Measurements from ENCODE around the gene PDCD4. TPM values are rescaled to one million over a fixed set of nuclear protein-coding genes. Genes with fewer than 3 reads are reported as not detected.

PDCD4 gene
- total and polyA plus RNA-seq, 2 of the 13 experiments (the other 11 are each of a cell fraction or from before 2014, with no cell fraction given) = 22.8 to 56.2 TPM

GRCh38 chr10:110918643-110919348 lies 47.1 kb downstream of the PDCD4 start, which contains the start of gene BBIP1 (continued):
- TF ChIP-seq ZNF589 (CRISPR knock-in tag; conservative IDR thresholded peaks at IDR 0.05) (no peak; the same call in 1 of the 2 replicates), ZNF703 (CRISPR knock-in tag; IDR thresholded peaks at IDR 0.05; ENCODE audit: borderline replicate concordance) (peak; percentile 84; the same call in 1 of the 2 replicates), MTA1 (CRISPR knock-in tag; IDR thresholded peaks at IDR 0.05; ENCODE audit: borderline replicate concordance) (peak; percentile 20; the same call in 1 of the 2 replicates), FOSL1 (CRISPR knock-in tag; IDR thresholded peaks at IDR 0.05; ENCODE audit: borderline replicate concordance) (no peak), HNF4G (IDR thresholded peaks at IDR 0.05; ENCODE audit: borderline replicate concordance, low read depth, low read length) (no peak), HNF4G (CRISPR knock-in tag; IDR thresholded peaks at IDR 0.05; ENCODE audit: borderline replicate concordance, low read depth) (no peak), PAF1 (CRISPR knock-in tag; IDR thresholded peaks at IDR 0.05) (no peak), ZBTB37 (CRISPR knock-in tag; IDR thresholded peaks at IDR 0.05) (no peak), ZSCAN22 (CRISPR knock-in tag; IDR thresholded peaks at IDR 0.05) (no peak), ZNF253 (CRISPR knock-in tag; IDR thresholded peaks at IDR 0.05; ENCODE audit: borderline replicate concordance) (no peak), RNF2 (conservative IDR thresholded peaks at IDR 0.05; ENCODE audit: low read depth) (no peak), TOE1 (CRISPR knock-in tag; IDR thresholded peaks at IDR 0.05) (no peak), PHB2 (IDR thresholded peaks at IDR 0.05; ENCODE audit: partially characterized antibody) (no peak), RFXANK (CRISPR knock-in tag; IDR thresholded peaks at IDR 0.05) (no peak), STAG1 (CRISPR knock-in tag; IDR thresholded peaks at IDR 0.05) (no peak; the same call in 1 of the 2 replicates), HCFC1 (IDR thresholded peaks at IDR 0.05; ENCODE audit: low read depth, low read length) (peak; percentile 84)
- TF ChIP-seq, protein P1, sequence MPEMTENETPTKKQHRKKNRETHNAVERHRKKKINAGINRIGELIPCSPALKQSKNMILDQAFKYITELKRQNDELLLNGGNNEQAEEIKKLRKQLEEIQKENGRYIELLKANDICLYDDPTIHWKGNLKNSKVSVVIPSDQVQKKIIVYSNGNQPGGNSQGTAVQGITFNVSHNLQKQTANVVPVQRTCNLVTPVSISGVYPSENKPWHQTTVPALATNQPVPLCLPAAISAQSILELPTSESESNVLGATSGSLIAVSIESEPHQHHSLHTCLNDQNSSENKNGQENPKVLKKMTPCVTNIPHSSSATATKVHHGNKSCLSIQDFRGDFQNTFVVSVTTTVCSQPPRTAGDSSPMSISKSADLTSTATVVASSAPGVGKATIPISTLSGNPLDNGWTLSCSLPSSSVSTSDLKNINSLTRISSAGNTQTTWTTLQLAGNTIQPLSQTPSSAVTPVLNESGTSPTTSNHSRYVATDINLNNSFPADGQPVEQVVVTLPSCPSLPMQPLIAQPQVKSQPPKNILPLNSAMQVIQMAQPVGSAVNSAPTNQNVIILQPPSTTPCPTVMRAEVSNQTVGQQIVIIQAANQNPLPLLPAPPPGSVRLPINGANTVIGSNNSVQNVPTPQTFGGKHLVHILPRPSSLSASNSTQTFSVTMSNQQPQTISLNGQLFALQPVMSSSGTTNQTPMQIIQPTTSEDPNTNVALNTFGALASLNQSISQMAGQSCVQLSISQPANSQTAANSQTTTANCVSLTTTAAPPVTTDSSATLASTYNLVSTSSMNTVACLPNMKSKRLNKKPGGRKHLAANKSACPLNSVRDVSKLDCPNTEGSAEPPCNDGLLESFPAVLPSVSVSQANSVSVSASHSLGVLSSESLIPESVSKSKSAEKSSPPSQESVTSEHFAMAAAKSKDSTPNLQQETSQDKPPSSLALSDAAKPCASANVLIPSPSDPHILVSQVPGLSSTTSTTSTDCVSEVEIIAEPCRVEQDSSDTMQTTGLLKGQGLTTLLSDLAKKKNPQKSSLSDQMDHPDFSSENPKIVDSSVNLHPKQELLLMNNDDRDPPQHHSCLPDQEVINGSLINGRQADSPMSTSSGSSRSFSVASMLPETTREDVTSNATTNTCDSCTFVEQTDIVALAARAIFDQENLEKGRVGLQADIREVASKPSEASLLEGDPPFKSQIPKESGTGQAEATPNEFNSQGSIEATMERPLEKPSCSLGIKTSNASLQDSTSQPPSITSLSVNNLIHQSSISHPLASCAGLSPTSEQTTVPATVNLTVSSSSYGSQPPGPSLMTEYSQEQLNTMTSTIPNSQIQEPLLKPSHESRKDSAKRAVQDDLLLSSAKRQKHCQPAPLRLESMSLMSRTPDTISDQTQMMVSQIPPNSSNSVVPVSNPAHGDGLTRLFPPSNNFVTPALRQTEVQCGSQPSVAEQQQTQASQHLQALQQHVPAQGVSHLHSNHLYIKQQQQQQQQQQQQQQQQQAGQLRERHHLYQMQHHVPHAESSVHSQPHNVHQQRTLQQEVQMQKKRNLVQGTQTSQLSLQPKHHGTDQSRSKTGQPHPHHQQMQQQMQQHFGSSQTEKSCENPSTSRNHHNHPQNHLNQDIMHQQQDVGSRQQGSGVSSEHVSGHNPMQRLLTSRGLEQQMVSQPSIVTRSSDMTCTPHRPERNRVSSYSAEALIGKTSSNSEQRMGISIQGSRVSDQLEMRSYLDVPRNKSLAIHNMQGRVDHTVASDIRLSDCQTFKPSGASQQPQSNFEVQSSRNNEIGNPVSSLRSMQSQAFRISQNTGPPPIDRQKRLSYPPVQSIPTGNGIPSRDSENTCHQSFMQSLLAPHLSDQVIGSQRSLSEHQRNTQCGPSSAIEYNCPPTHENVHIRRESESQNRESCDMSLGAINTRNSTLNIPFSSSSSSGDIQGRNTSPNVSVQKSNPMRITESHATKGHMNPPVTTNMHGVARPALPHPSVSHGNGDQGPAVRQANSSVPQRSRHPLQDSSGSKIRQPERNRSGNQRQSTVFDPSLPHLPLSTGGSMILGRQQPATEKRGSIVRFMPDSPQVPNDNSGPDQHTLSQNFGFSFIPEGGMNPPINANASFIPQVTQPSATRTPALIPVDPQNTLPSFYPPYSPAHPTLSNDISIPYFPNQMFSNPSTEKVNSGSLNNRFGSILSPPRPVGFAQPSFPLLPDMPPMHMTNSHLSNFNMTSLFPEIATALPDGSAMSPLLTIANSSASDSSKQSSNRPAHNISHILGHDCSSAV (CRISPR knock-in tag; IDR thresholded peaks at IDR 0.05; ENCODE audit: borderline replicate concordance) = no peak
